ENCODE results near the gene PYDC2.

PYDC2 gene

DNA sequence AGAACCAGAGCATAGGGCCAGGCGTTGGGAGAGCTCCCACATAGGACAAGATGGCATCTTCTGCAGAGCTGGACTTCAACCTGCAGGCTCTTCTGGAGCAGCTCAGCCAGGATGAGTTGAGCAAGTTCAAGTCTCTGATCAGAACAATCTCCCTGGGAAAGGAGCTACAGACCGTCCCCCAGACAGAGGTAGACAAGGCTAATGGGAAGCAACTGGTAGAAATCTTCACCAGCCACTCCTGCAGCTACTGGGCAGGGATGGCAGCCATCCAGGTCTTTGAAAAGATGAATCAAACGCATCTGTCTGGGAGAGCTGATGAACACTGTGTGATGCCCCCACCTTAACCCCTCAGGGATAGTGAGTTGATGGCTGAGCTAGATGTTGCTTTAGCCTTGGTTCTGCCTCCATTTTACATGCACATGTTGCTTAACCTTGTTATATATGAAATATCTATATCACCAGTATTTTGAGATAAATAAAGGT is at the start of gene PYDC2:
PYDC2 (plus strand) TSS at position 51 of the 483 bp plus-strand sequence; CDS start at position 51, 0 bp downstream.
- Histone ChIP-seq H3K36me3 (ENCODE audit: control insufficient read depth in 1 of 2, insufficient read depth in 2 of 2, low read length in 2 of 2) (no peaks in the 10 kb centered on the region), H3K4me1 (ENCODE audit: control insufficient read depth in 1 of 2, insufficient read depth in 2 of 2, low read length in 2 of 2) (no peaks in the 10 kb centered on the region), H3K27me3 (ENCODE audit: low read depth, low read length) (no peaks in the 10 kb centered on the region), H3K4me3 (ENCODE audit: low read depth in 1 of 2, low read length in 2 of 2) (no peak within 1 kb of the TSS), H3K27ac (ENCODE audit: low read length) (no peak within 1 kb of the TSS), H3K9me3 (ENCODE audit: control insufficient read depth in 1 of 2, low read length in 2 of 2) (no peaks in the 10 kb centered on the region)

DNA sequence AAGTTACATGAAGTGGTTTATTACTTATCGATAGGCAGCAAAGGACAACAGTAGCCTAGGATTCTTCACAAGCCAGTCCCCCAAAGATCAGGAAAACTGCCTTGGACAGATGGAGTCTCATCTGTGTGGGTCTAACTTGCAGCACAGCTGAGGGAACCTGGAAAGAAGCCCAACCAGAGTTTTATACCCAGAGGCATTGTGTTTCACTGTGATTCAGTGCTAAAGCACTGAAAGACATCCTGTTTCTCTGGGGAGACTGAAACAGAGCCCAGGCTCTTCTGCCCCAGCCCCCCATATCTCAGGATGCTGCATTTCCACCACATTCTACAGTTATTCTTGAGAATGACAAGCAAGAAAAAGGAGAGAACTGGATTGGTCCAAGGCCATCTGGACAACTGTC is 48.2 kb upstream of the PYDC2 start:
- Histone ChIP-seq H3K4me3 (ENCODE audit: low read depth in 1 of 2, low read length in 2 of 2) (no peak overlapping the region), H3K9me3 (ENCODE audit: control insufficient read depth in 1 of 2, low read length in 2 of 2) (peaks cover 0 to 10% of the 10 kb centered on the region in 2 donors), H3K27ac (ENCODE audit: low read length) (no peak overlapping the region), H3K4me1 (ENCODE audit: control insufficient read depth in 1 of 2, insufficient read depth in 2 of 2, low read length in 2 of 2) (no peaks in the 10 kb centered on the region), H3K36me3 (ENCODE audit: control insufficient read depth in 1 of 2, insufficient read depth in 2 of 2, low read length in 2 of 2) (no peaks in the 10 kb centered on the region), H3K27me3 (ENCODE audit: low read depth, low read length) (no peaks in the 10 kb centered on the region)

DNA sequence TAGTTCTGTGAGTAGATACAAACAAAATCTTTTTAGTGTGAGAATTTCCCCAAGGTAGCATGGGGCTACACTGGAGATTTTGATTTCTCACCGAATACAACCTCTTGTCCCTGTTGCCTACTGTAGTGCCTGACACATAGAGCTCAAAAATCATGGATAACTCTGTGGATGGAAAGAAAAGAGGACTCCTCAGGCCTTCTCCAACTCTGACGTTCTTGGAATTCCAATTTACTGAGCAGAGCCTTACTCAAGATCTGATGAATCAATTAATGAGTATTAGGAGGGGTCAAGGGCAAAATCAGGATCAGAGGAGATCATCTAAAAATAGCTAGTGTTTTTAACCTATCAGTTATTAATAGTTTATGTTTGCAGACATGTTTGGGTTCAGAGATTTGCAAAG is 46.7 kb upstream of the PYDC2 start:
- Histone ChIP-seq H3K4me3 (ENCODE audit: low read depth in 1 of 2, low read length in 2 of 2) (no peak overlapping the region), H3K9me3 (ENCODE audit: control insufficient read depth in 1 of 2, low read length in 2 of 2) (peaks cover 0 to 8% of the 10 kb centered on the region in 2 donors), H3K4me1 (ENCODE audit: control insufficient read depth in 1 of 2, insufficient read depth in 2 of 2, low read length in 2 of 2) (no peaks in the 10 kb centered on the region), H3K27ac (ENCODE audit: low read length) (no peak overlapping the region), H3K27me3 (ENCODE audit: low read depth, low read length) (no peaks in the 10 kb centered on the region), H3K36me3 (ENCODE audit: control insufficient read depth in 1 of 2, insufficient read depth in 2 of 2, low read length in 2 of 2) (no peaks in the 10 kb centered on the region)

DNA sequence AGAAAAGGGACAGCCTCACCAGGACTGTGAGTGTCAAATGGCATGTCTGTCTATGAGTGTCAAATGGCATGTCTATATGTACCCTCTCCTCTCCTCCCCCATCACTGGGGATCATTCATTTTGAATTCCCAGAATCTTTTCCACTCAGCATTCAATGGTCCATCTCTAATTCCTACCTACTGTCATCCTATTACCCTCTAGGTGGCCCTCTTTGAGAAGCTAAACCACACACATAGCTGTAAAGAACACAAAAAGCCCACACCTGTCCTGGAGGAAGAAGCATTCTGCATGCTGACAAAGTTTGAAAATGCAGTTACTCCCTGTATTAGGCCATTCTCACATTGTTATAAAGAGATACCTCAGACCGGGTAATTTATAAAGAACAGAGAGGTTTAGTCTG is 46.2 kb upstream of the PYDC2 start:
- H3K9me3 ChIP-seq (ENCODE audit: control insufficient read depth in 1 of 2, low read length in 2 of 2): peaks cover 0 to 3% of the 10 kb centered on the region in 2 donors
- H3K4me3 ChIP-seq (ENCODE audit: low read depth in 1 of 2, low read length in 2 of 2): no peak overlapping the region
- H3K27me3 ChIP-seq (ENCODE audit: low read depth, low read length): no peaks in the 10 kb centered on the region
- no peaks in the 10 kb centered on the region for H3K36me3 ChIP-seq (ENCODE audit: control insufficient read depth in 1 of 2, insufficient read depth in 2 of 2, low read length in 2 of 2)
- H3K4me1 ChIP-seq (ENCODE audit: control insufficient read depth in 1 of 2, insufficient read depth in 2 of 2, low read length in 2 of 2): no peaks in the 10 kb centered on the region
- no peak overlapping the region for H3K27ac ChIP-seq (ENCODE audit: low read length)

DNA sequence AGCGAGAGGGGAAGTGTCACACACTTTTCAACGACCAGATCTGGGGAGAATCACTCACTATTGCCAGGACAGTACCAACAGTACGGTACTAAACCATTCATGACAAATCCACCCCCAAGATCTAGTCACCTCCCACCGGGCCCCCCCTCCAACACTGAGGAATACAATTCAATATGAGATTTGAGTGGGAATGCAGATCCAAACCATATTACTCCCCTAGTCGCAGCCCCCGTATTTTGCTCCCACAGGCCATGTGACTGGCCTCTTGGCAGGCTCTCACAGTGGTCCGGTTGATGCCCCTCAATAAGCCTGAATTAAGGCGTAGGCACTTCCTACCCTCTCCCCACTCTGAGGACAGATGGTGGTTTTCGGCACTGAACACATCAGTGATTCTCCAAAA is 45.4 kb upstream of the PYDC2 start:
- no peaks in the 10 kb centered on the region for H3K36me3 ChIP-seq (ENCODE audit: control insufficient read depth in 1 of 2, insufficient read depth in 2 of 2, low read length in 2 of 2)

DNA sequence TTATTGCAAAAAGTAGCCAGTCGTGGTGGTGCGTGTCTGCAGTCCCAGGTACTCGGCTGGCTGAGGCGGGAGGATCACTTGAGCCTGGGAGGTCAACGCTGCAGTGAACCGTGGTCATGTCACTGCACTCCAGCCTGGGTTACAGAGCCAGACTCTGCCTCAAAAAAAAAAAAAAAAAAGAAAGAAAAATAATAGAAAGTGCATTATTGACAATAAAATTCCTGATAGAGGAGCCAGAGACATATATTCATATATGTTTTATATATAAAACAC is 43.6 kb upstream of the PYDC2 start:
- H3K27ac ChIP-seq (ENCODE audit: low read length): no peak overlapping the region
- H3K4me1 ChIP-seq (ENCODE audit: control insufficient read depth in 1 of 2, insufficient read depth in 2 of 2, low read length in 2 of 2): no peaks in the 10 kb centered on the region
- no peak overlapping the region for H3K4me3 ChIP-seq (ENCODE audit: low read depth in 1 of 2, low read length in 2 of 2)
- H3K9me3 ChIP-seq (ENCODE audit: control insufficient read depth in 1 of 2, low read length in 2 of 2): no peaks in the 10 kb centered on the region
- H3K27me3 ChIP-seq (ENCODE audit: low read depth, low read length): no peaks in the 10 kb centered on the region
- H3K36me3 ChIP-seq (ENCODE audit: control insufficient read depth in 1 of 2, insufficient read depth in 2 of 2, low read length in 2 of 2): no peaks in the 10 kb centered on the region

More for the DNA sequence above, 45.4 kb upstream of the PYDC2 start:
- Histone ChIP-seq H3K27ac (ENCODE audit: low read length) (no peak overlapping the region), H3K4me1 (ENCODE audit: control insufficient read depth in 1 of 2, insufficient read depth in 2 of 2, low read length in 2 of 2) (no peaks in the 10 kb centered on the region), H3K4me3 (ENCODE audit: low read depth in 1 of 2, low read length in 2 of 2) (no peak overlapping the region), H3K9me3 (ENCODE audit: control insufficient read depth in 1 of 2, low read length in 2 of 2) (no peaks in the 10 kb centered on the region), H3K27me3 (ENCODE audit: low read depth, low read length) (no peaks in the 10 kb centered on the region)

DNA sequence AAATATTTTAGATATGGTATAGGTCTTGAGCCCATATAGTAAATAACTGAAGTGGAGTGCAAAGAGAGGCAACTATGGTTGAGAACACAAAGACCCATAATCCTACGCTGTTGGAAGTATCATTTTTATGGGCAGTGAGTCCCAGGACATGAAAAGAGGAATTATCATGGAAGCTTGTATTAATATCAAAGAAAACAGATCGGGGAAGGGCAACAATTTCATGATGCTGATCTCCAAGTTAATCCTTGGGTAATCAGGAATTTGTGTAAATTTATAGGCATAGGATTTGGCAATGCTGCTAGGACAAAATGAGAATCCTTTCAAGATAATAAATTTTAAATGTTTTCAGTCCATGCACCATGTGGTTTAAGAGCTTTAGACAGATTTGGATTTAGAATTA is 40.2 kb upstream of the PYDC2 start:
- Histone ChIP-seq H3K27ac (ENCODE audit: low read length) (no peak overlapping the region), H3K4me3 (ENCODE audit: low read depth in 1 of 2, low read length in 2 of 2) (no peak overlapping the region), H3K9me3 (ENCODE audit: control insufficient read depth in 1 of 2, low read length in 2 of 2) (no peaks in the 10 kb centered on the region), H3K27me3 (ENCODE audit: low read depth, low read length) (no peaks in the 10 kb centered on the region), H3K4me1 (ENCODE audit: control insufficient read depth in 1 of 2, insufficient read depth in 2 of 2, low read length in 2 of 2) (no peaks in the 10 kb centered on the region), H3K36me3 (ENCODE audit: control insufficient read depth in 1 of 2, insufficient read depth in 2 of 2, low read length in 2 of 2) (no peaks in the 10 kb centered on the region)

DNA sequence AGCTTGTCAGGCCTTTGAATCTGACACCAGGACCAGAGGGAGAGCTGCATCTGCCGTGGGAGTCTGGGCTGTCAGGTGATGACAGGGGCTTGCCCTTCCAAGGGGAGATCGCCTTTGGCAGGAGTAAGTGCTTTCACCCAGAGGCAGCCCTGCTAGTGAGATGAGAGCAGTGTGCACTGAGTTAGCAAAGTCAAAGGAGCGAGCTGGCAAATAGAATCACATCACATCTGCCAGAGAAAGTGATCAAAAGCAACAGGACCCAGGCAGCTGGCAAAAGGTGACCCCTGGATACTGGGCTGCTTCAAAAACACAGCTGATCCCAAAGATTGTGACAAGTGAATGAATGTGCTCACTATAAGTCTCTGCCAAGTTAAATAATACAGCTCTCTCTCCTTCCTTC is 36.1 kb upstream of the PYDC2 start:
- no peaks in the 10 kb centered on the region for H3K27me3 ChIP-seq (ENCODE audit: low read depth, low read length)
- H3K36me3 ChIP-seq (ENCODE audit: control insufficient read depth in 1 of 2, insufficient read depth in 2 of 2, low read length in 2 of 2): no peaks in the 10 kb centered on the region
- no peaks in the 10 kb centered on the region for H3K4me1 ChIP-seq (ENCODE audit: control insufficient read depth in 1 of 2, insufficient read depth in 2 of 2, low read length in 2 of 2)
- no peak overlapping the region for H3K4me3 ChIP-seq (ENCODE audit: low read depth in 1 of 2, low read length in 2 of 2)
- H3K27ac ChIP-seq (ENCODE audit: low read length): no peak overlapping the region
- no peaks in the 10 kb centered on the region for H3K9me3 ChIP-seq (ENCODE audit: control insufficient read depth in 1 of 2, low read length in 2 of 2)

DNA sequence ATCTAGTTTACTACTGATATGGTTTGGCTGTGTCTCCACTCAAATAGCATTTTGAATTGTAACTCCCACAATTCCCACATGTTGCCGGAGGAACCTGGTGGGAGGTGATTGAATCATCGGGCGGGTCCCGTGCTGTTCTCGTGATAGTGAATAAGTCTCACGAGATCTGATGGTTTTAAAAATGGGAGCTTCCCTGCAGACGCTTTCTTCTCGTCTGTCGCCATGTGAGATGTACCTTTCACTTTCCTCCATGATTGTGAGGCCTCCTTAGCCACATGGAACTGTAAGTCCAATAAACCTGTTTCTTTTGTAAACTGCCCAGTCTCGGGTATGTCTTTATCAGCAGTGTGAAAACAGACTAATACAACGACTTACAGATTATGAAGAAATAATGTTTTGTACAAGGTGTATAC is 35.6 kb upstream of the PYDC2 start:
- Histone ChIP-seq H3K4me1 (ENCODE audit: control insufficient read depth in 1 of 2, insufficient read depth in 2 of 2, low read length in 2 of 2) (no peaks in the 10 kb centered on the region), H3K9me3 (ENCODE audit: control insufficient read depth in 1 of 2, low read length in 2 of 2) (no peaks in the 10 kb centered on the region), H3K36me3 (ENCODE audit: control insufficient read depth in 1 of 2, insufficient read depth in 2 of 2, low read length in 2 of 2) (no peaks in the 10 kb centered on the region), H3K27ac (ENCODE audit: low read length) (no peak overlapping the region), H3K4me3 (ENCODE audit: low read depth in 1 of 2, low read length in 2 of 2) (no peak overlapping the region), H3K27me3 (ENCODE audit: low read depth, low read length) (no peaks in the 10 kb centered on the region)

DNA sequence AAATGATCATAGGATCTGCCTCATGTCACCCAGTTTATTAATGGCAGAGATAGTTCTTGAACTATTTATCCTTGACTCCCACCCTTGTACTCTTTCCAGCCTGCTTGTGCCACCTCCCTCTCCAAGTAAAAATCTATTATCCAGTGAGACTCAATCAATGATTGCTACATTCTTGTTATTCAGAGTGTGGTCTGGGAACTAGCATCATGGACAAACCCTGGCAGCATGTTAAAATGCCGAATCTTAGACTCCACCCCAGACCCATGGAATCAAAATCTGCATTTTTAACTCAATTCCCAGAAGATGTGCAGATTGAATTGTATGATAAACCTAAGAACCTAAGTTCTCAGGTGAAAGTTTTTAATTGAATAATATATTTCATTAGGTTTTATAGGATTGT is 34.7 kb upstream of the PYDC2 start:
- no peak overlapping the region for H3K27ac ChIP-seq (ENCODE audit: low read length)
- H3K9me3 ChIP-seq (ENCODE audit: control insufficient read depth in 1 of 2, low read length in 2 of 2): no peaks in the 10 kb centered on the region
- H3K36me3 ChIP-seq (ENCODE audit: control insufficient read depth in 1 of 2, insufficient read depth in 2 of 2, low read length in 2 of 2): no peaks in the 10 kb centered on the region
- H3K4me3 ChIP-seq (ENCODE audit: low read depth in 1 of 2, low read length in 2 of 2): no peak overlapping the region
- no peaks in the 10 kb centered on the region for H3K27me3 ChIP-seq (ENCODE audit: low read depth, low read length)
- H3K4me1 ChIP-seq (ENCODE audit: control insufficient read depth in 1 of 2, insufficient read depth in 2 of 2, low read length in 2 of 2): no peaks in the 10 kb centered on the region

DNA sequence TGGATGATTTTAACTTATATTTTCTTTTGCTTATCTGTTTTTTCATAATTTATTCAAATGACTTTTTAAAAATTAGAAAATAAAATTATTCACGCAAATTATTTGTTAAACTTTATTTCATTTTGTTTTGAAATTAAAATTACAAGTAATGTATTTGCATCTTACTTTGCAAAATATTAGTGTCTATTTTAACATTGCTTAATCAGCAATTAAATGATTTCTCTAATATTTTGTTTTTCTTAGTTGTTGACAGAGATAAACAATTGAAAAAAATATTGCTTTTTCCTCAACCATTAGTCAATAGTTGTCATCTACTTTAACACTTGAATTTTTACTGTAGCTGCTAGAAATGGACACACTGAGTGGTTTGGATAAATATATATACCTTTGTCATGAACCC is 32.8 kb upstream of the PYDC2 start:
- Histone ChIP-seq H3K9me3 (ENCODE audit: control insufficient read depth in 1 of 2, low read length in 2 of 2) (no peaks in the 10 kb centered on the region), H3K4me1 (ENCODE audit: control insufficient read depth in 1 of 2, insufficient read depth in 2 of 2, low read length in 2 of 2) (no peaks in the 10 kb centered on the region), H3K4me3 (ENCODE audit: low read depth in 1 of 2, low read length in 2 of 2) (no peak overlapping the region), H3K27me3 (ENCODE audit: low read depth, low read length) (no peaks in the 10 kb centered on the region), H3K27ac (ENCODE audit: low read length) (no peak overlapping the region), H3K36me3 (ENCODE audit: control insufficient read depth in 1 of 2, insufficient read depth in 2 of 2, low read length in 2 of 2) (no peaks in the 10 kb centered on the region)

DNA sequence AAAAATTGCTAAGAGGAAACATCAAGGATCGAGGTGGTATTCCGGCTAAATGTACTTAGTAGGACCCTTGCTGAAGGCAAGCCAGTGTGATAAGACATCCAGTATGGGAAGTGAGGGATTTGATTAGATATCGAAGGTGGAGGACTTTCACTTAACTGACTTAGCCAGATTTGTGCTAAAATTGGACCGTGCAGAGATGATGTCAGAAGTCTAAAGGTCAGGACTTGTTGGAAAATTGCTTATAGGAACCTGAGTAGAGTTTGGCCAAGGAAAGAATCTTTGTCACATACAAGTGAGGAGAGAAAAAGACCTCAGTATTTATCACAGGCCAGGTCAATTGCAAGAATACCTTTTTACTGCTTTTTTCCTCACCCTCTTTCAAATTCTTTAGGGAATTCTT is 30.9 kb upstream of the PYDC2 start:
- H3K9me3 ChIP-seq (ENCODE audit: control insufficient read depth in 1 of 2, low read length in 2 of 2): no peaks in the 10 kb centered on the region
- H3K4me3 ChIP-seq (ENCODE audit: low read depth in 1 of 2, low read length in 2 of 2): no peak overlapping the region
- no peaks in the 10 kb centered on the region for H3K27me3 ChIP-seq (ENCODE audit: low read depth, low read length)
- H3K27ac ChIP-seq (ENCODE audit: low read length): no peak overlapping the region
- H3K36me3 ChIP-seq (ENCODE audit: control insufficient read depth in 1 of 2, insufficient read depth in 2 of 2, low read length in 2 of 2): no peaks in the 10 kb centered on the region
- no peaks in the 10 kb centered on the region for H3K4me1 ChIP-seq (ENCODE audit: control insufficient read depth in 1 of 2, insufficient read depth in 2 of 2, low read length in 2 of 2)
